HCT116 (cell line): ENCODE measurements around the gene LURAP1L.

Experiments used
- CTCF ChIP-seq, 3 experiments: fragments of 200-600 bp in 1 of 3; sonication (generic) in 1 of 3; IDR thresholded peaks in 2 of 3; conservative IDR thresholded peaks in 1 of 3; 2 replicates each; pipeline ENCODE4 v1.5.1; 2012 to 2017; ENCODE audit warnings: low read depth in 2 of 3, low read length in 2 of 3, antibody characterized with exemption in 1 of 3, borderline replicate concordance in 1 of 3, control low read depth in 1 of 3, mild to moderate bottlenecking in 1 of 3, mixed read lengths in 1 of 3, mixed run types in 1 of 3, moderate library complexity in 1 of 3; ENCODE audit not compliant: insufficient read depth in 1 of 3
- EGR1 ChIP-seq: IDR thresholded peaks from 2 replicates; pipeline ENCODE4 v1.6.1; 2012; ENCODE audit warnings: low read depth
- EZH2 ChIP-seq: fragments of 200-600 bp; sonication (generic); IDR thresholded peaks from 2 replicates; pipeline ENCODE4 v1.6.1; 2017; ENCODE audit warnings: antibody characterized with exemption, mixed run types
- POLR2A ChIP-seq: IDR thresholded peaks from 2 replicates; pipeline ENCODE4 v1.7.0; 2011; ENCODE audit warnings: borderline replicate concordance; ENCODE audit not compliant: insufficient read depth, insufficient read length; ENCODE audit errors: extremely low read depth
- SIN3A ChIP-seq: IDR thresholded peaks from 2 replicates; pipeline ENCODE4 v1.6.1; 2012; ENCODE audit warnings: low read depth
- ZNF274 ChIP-seq: fragments of 200-500 bp; sonication (Bioruptor generic); IDR thresholded peaks from 2 replicates; pipeline ENCODE4 v1.6.1; 2014; ENCODE audit warnings: mild to moderate bottlenecking, low read depth, low read length, inconsistent platforms

DNA sequence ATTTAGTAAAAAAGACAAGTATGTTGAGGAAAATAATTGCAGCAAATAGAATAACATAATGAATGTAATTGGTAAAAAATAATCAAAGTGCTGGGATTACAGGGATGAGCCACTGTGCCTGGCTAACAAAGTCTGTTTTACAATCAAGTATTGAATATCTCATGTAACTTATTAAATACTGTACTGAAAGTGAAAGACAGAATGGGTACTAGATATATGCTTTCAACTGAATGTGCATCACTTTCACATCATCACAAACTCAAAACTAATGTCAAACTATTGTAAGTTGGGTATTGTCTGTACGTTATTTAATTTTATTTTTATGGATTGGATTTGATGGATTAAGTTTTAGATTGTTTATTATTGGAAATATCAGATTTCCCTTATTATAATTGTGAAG, 58.9 kb downstream of the LURAP1L start:
- TF ChIP-seq EZH2 = no peak
- no peak for TF ChIP-seq CTCF (IDR thresholded peaks at IDR 0.05 in 2 of 3, conservative IDR thresholded peaks at IDR 0.05 in 1 of 3; ENCODE audit: borderline replicate concordance in 1 of 3, insufficient read depth in 1 of 3, low read depth in 2 of 3, low read length in 2 of 3)
- no peak for TF ChIP-seq EGR1
- TF ChIP-seq POLR2A = no peak
- TF ChIP-seq ZNF274 = no peak
- no peak for TF ChIP-seq SIN3A
